WERI-Rb-1 (cell line): Measurements from ENCODE around the gene GRHL3.

Source experiments
- DNase-seq: peaks from one replicate; pipeline ENCODE4 v3.0.0-alpha.2; 2020
- H3K27ac ChIP-seq: fragments of 250-450 bp; sonication (Bioruptor Pico); 2 replicates; pipeline ENCODE4 v1.5.1; 2020; ENCODE audit warnings: mild to moderate bottlenecking, moderate library complexity
- H3K27me3 ChIP-seq: fragments of 250-450 bp; sonication (Bioruptor Pico); 2 replicates; pipeline ENCODE4 v1.5.1; 2021; ENCODE audit warnings: mild to moderate bottlenecking, low read depth, moderate library complexity; ENCODE audit not compliant: insufficient read depth, severe bottlenecking
- H3K36me3 ChIP-seq: fragments of 250-450 bp; sonication (Bioruptor Pico); 2 replicates; pipeline ENCODE4 v1.5.1; 2020; ENCODE audit warnings: mild to moderate bottlenecking, moderate library complexity
- H3K4me3 ChIP-seq: 2 replicates; pipeline ENCODE4 v1.5.1; 2011; ENCODE audit warnings: low read depth, mild to moderate bottlenecking, control low read depth, low read length
- H3K9me3 ChIP-seq: fragments of 250-450 bp; sonication (Bioruptor Pico); 2 replicates; pipeline ENCODE4 v1.5.1; 2021; ENCODE audit warnings: mild to moderate bottlenecking, moderate library complexity; ENCODE audit not compliant: severe bottlenecking
- TF ChIP-seq, protein P1 (sequence below): IDR thresholded peaks from 2 replicates; pipeline ENCODE4 v1.5.1; 2011; ENCODE audit warnings: low read depth, mild to moderate bottlenecking, control low read depth, inconsistent platforms, low read length

The GRHL3 gene

GRCh38 chr1:24386241-24386640 is 67.1 kb downstream of the GRHL3 start:
- Histone ChIP-seq H3K4me3 (no peak overlapping the region), H3K27me3 (no peaks in the 10 kb centered on the region), H3K36me3 (peaks cover 3% of the 10 kb centered on the region; the same call in 1 of the 2 replicates), H3K27ac (no peak overlapping the region), H3K9me3 (no peaks in the 10 kb centered on the region)
- DNase-seq = no peak
- TF ChIP-seq, protein P1, sequence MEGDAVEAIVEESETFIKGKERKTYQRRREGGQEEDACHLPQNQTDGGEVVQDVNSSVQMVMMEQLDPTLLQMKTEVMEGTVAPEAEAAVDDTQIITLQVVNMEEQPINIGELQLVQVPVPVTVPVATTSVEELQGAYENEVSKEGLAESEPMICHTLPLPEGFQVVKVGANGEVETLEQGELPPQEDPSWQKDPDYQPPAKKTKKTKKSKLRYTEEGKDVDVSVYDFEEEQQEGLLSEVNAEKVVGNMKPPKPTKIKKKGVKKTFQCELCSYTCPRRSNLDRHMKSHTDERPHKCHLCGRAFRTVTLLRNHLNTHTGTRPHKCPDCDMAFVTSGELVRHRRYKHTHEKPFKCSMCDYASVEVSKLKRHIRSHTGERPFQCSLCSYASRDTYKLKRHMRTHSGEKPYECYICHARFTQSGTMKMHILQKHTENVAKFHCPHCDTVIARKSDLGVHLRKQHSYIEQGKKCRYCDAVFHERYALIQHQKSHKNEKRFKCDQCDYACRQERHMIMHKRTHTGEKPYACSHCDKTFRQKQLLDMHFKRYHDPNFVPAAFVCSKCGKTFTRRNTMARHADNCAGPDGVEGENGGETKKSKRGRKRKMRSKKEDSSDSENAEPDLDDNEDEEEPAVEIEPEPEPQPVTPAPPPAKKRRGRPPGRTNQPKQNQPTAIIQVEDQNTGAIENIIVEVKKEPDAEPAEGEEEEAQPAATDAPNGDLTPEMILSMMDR = no peak

DNA sequence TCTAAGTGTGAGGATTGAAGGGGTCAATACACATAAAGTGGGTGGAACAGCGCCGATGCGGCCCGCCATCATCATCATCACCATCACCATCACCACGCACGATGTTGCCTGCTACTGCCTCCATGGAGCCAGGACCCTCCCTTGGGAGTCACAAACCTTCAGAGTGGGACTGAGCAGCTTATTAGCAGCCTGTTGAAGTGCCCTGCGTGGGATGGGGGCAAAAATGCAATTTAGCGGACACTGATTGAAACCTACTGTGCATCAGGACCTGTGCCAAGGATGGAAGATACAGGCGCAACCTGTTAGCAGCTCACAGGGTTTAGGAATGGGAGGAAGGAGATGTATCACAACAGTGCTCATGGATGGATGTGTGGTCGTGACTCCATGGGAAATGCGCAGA is 67.8 kb downstream of the GRHL3 start:
- Histone ChIP-seq H3K4me3 (no peak overlapping the region), H3K27ac (no peak overlapping the region), H3K9me3 (no peaks in the 10 kb centered on the region), H3K27me3 (no peaks in the 10 kb centered on the region), H3K36me3 (peaks cover 3% of the 10 kb centered on the region; the same call in 1 of the 2 replicates)
- TF ChIP-seq, protein P1 = no peak
- DNase-seq = no peak

- H3K36me3 ChIP-seq = no peaks in the 10 kb centered on the region; the same call in 1 of the 2 replicates
- no peak overlapping the region for H3K27ac ChIP-seq
- no peak overlapping the region for H3K4me3 ChIP-seq
- TF ChIP-seq, protein P1 = no peak
- no peak for DNase-seq
- no peaks in the 10 kb centered on the region for H3K9me3 ChIP-seq
- no peaks in the 10 kb centered on the region for H3K27me3 ChIP-seq
Measured at GRCh38 chr1:24387636-24388175, 68.5 kb downstream of the GRHL3 start.

DNA sequence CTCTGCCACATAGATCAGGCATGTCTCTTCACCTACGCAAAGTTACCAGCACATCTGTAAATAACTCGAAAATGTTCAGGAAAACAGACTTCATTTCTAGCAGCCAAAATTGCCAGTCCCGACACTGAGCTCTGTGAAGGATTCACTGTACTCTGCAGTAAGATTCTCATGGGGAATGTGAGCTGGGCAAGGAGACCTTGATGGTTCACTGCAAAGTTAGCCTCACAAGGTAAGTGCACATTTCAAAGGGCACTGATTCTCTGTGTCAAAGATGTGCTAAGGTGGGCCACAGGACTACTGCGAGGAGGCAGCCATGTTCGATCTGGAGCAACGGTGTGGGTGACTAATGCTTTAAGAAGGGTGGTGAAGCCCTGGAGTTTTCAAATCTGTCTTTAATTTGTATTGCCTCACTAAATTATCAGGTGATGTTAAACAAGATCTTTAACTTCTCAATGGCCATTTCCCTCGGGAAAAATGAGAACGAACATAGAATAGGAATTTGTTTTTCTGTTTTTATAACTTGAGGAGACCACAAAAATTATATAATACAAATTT is 69.3 kb downstream of the GRHL3 start:
- Histone ChIP-seq H3K27me3 (no peaks in the 10 kb centered on the region), H3K9me3 (no peaks in the 10 kb centered on the region), H3K27ac (no peak overlapping the region), H3K4me3 (no peak overlapping the region), H3K36me3 (no peaks in the 10 kb centered on the region; the same call in 1 of the 2 replicates)
- DNase-seq = no peak
- TF ChIP-seq, protein P1 = no peak

GRCh38 chr1:24389231-24389678 is 70.1 kb downstream of the GRHL3 start:
- no peak for DNase-seq

More at GRCh38 chr1:24389231-24389678, 70.1 kb downstream of the GRHL3 start:
- Histone ChIP-seq H3K9me3 (no peaks in the 10 kb centered on the region), H3K4me3 (no peak overlapping the region), H3K36me3 (no peaks in the 10 kb centered on the region; the same call in 1 of the 2 replicates), H3K27ac (no peak overlapping the region), H3K27me3 (no peaks in the 10 kb centered on the region)
- TF ChIP-seq, protein P1 = no peak
